ENCODE results near the gene NOL3.

NOL3 gene

GRCh38 chr16:67184453-67184994 is 14.2 kb downstream of the NOL3 start:
- Histone ChIP-seq H3F3A (ENCODE audit: low read depth) (no peaks in the 10 kb centered on the region), H3K9ac (ENCODE audit: low read depth, low read length, poor library complexity, severe bottlenecking) (no peak overlapping the region), H3K4me2 (ENCODE audit: low read depth, low read length, poor library complexity, severe bottlenecking) (peak overlapping the region; percentile 81), H3K9me3 (ENCODE audit: insufficient read depth, low read depth, low read length) (no peaks in the 10 kb centered on the region), H3K4me1 (ENCODE audit: insufficient read depth, low read length, poor library complexity, severe bottlenecking) (peaks cover 16% of the 10 kb centered on the region), H3K9me2 (replicated peaks; ENCODE audit: low read depth, low read length) (no peaks in the 10 kb centered on the region), H3K79me2 (ENCODE audit: insufficient read depth, low read length) (peaks cover 25% of the 10 kb centered on the region), H4K20me1 (ENCODE audit: insufficient read depth, low read length, poor library complexity, severe bottlenecking) (peaks cover 20% of the 10 kb centered on the region), H3K36me3 (ENCODE audit: insufficient read depth, low read length) (no peaks in the 10 kb centered on the region), H3K4me3 (ENCODE audit: low read length, poor library complexity, severe bottlenecking) (peak overlapping the region; percentile 90), H3K27me3 (ENCODE audit: insufficient read depth, low read length, poor library complexity, severe bottlenecking) (no peaks in the 10 kb centered on the region), H2AFZ (ENCODE audit: low read length) (peak overlapping the region; percentile 98; the same call in 1 of the 2 replicates)
- TF ChIP-seq CTCF (conservative IDR thresholded peaks at IDR 0.05; ENCODE audit: low read length) (no peak), EZH2phosphoT487 (IDR thresholded peaks at IDR 0.05; ENCODE audit: borderline replicate concordance) (no peak)

- H3K27me3 ChIP-seq (ENCODE audit: insufficient read depth, low read length, poor library complexity, severe bottlenecking): no peaks in the 10 kb centered on the region
- H4K20me1 ChIP-seq (ENCODE audit: insufficient read depth, low read length, poor library complexity, severe bottlenecking): peaks cover 20% of the 10 kb centered on the region
- no peak overlapping the region for H3K4me3 ChIP-seq (ENCODE audit: low read length, poor library complexity, severe bottlenecking)
- H3K9ac ChIP-seq (ENCODE audit: low read depth, low read length, poor library complexity, severe bottlenecking): no peak overlapping the region
- H3K4me2 ChIP-seq (ENCODE audit: low read depth, low read length, poor library complexity, severe bottlenecking): peak overlapping the region; percentile 81
- peaks cover 21% of the 10 kb centered on the region for H3K79me2 ChIP-seq (ENCODE audit: insufficient read depth, low read length)
- no peaks in the 10 kb centered on the region for H3F3A ChIP-seq (ENCODE audit: low read depth)
- H2AFZ ChIP-seq (ENCODE audit: low read length): no peak overlapping the region
- no peaks in the 10 kb centered on the region for H3K36me3 ChIP-seq (ENCODE audit: insufficient read depth, low read length)
- no peaks in the 10 kb centered on the region for H3K9me2 ChIP-seq (replicated peaks; ENCODE audit: low read depth, low read length)
- TF ChIP-seq EZH2phosphoT487 (IDR thresholded peaks at IDR 0.05; ENCODE audit: borderline replicate concordance): no peak
- peak; percentile 78 for TF ChIP-seq CTCF (conservative IDR thresholded peaks at IDR 0.05; ENCODE audit: low read length)
- no peaks in the 10 kb centered on the region for H3K9me3 ChIP-seq (ENCODE audit: insufficient read depth, low read depth, low read length)
- peaks cover 16% of the 10 kb centered on the region for H3K4me1 ChIP-seq (ENCODE audit: insufficient read depth, low read length, poor library complexity, severe bottlenecking)
These were observed 14.8 kb downstream of the NOL3 start for GRCh38 chr16:67184995-67185650.

- Histone ChIP-seq H3F3A (ENCODE audit: low read depth) (no peaks in the 10 kb centered on the region), H3K4me1 (ENCODE audit: insufficient read depth, low read length, poor library complexity, severe bottlenecking) (peaks cover 16% of the 10 kb centered on the region), H3K79me2 (ENCODE audit: insufficient read depth, low read length) (peaks cover 19% of the 10 kb centered on the region), H3K27me3 (ENCODE audit: insufficient read depth, low read length, poor library complexity, severe bottlenecking) (no peaks in the 10 kb centered on the region), H4K20me1 (ENCODE audit: insufficient read depth, low read length, poor library complexity, severe bottlenecking) (peaks cover 20% of the 10 kb centered on the region), H3K36me3 (ENCODE audit: insufficient read depth, low read length) (no peaks in the 10 kb centered on the region), H3K9ac (ENCODE audit: low read depth, low read length, poor library complexity, severe bottlenecking) (no peak overlapping the region), H2AFZ (ENCODE audit: low read length) (no peak overlapping the region), H3K9me2 (replicated peaks; ENCODE audit: low read depth, low read length) (no peaks in the 10 kb centered on the region), H3K4me2 (ENCODE audit: low read depth, low read length, poor library complexity, severe bottlenecking) (no peak overlapping the region), H3K4me3 (ENCODE audit: low read length, poor library complexity, severe bottlenecking) (no peak overlapping the region), H3K9me3 (ENCODE audit: insufficient read depth, low read depth, low read length) (no peaks in the 10 kb centered on the region)
- TF ChIP-seq CTCF (conservative IDR thresholded peaks at IDR 0.05; ENCODE audit: low read length) (no peak; the same call in 1 of the 2 replicates), EZH2phosphoT487 (IDR thresholded peaks at IDR 0.05; ENCODE audit: borderline replicate concordance) (no peak)
These were observed 15.4 kb downstream of the NOL3 start for GRCh38 chr16:67185651-67186134.
